Measurements from ENCODE around the gene RORC. TPM values are rescaled to one million over a fixed set of nuclear protein-coding genes. Genes with fewer than 3 reads are reported as not detected.

Gene RORC
- polyA plus RNA-seq, 1 donor (not counting 4 experiments of a cell fraction or from before 2014, with no cell fraction given) = 0.12 TPM

DNA sequence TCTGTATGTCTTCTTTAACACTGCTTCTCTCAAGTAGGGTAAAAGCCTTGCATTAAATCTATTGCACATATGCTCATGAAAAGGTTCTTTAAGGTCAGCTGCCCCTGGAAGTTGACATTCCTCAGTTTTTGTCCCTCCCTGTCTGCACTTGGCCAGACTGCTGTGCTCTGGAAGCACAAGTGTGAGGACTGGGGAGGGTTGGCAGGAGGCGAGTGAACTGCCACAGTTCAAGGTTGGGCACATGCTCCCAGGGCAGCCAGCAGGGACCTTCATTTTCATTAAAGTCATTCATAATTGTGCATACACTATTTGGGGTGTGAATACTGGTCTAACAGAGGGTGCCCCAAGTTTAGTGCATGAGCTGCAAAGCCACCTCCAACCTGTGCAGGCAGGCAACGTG lies 32.8 kb upstream of the RORC start:
- Histone ChIP-seq H3K27me3 (ENCODE audit: control insufficient read depth, extremely low read depth, insufficient read depth, low read length) (no peaks in the 10 kb centered on the region), H3K36me3 (ENCODE audit: control insufficient read depth in 2 of 2, extremely low read depth in 1 of 2, insufficient read depth in 2 of 2, low read length in 2 of 2) (no peaks in the 10 kb centered on the region), H3K4me3 (ENCODE audit: control insufficient read depth in 2 of 3, extremely low read depth in 1 of 3, insufficient read depth in 2 of 3, low read depth in 1 of 3, low read length in 3 of 3) (no peak overlapping the region), H3K9me3 (ENCODE audit: control insufficient read depth, low read depth, low read length) (no peaks in the 10 kb centered on the region), H3K4me1 (ENCODE audit: control insufficient read depth, extremely low read depth, insufficient read depth, low read length) (peaks cover 22% of the 10 kb centered on the region), H3K4me2 (ENCODE audit: control insufficient read depth, extremely low read depth, insufficient read depth, low read depth, low read length) (no peak overlapping the region), H3K9ac (ENCODE audit: control insufficient read depth, extremely low read depth, insufficient read depth, low read length) (no peak overlapping the region), H3K79me2 (ENCODE audit: control insufficient read depth, insufficient read depth, low read length) (no peaks in the 10 kb centered on the region), H3K9me1 (ENCODE audit: control insufficient read depth, extremely low read depth, insufficient read depth, low read length) (no peaks in the 10 kb centered on the region), H4K20me1 (ENCODE audit: control insufficient read depth, extremely low read depth, insufficient read depth, low read length) (no peaks in the 10 kb centered on the region), H2AFZ (ENCODE audit: control insufficient read depth, low read length) (no peak overlapping the region), H3K27ac (ENCODE audit: control insufficient read depth, insufficient read depth, low read length) (no peak overlapping the region)
- no peak for FAIRE-seq
- DNase-seq (ENCODE audit: low read depth, low spot score) = no peak
- TF ChIP-seq, protein P1, sequence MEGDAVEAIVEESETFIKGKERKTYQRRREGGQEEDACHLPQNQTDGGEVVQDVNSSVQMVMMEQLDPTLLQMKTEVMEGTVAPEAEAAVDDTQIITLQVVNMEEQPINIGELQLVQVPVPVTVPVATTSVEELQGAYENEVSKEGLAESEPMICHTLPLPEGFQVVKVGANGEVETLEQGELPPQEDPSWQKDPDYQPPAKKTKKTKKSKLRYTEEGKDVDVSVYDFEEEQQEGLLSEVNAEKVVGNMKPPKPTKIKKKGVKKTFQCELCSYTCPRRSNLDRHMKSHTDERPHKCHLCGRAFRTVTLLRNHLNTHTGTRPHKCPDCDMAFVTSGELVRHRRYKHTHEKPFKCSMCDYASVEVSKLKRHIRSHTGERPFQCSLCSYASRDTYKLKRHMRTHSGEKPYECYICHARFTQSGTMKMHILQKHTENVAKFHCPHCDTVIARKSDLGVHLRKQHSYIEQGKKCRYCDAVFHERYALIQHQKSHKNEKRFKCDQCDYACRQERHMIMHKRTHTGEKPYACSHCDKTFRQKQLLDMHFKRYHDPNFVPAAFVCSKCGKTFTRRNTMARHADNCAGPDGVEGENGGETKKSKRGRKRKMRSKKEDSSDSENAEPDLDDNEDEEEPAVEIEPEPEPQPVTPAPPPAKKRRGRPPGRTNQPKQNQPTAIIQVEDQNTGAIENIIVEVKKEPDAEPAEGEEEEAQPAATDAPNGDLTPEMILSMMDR (optimal IDR thresholded peaks at IDR 0.05 in 1 of 3, IDR thresholded peaks at IDR 0.05 in 1 of 3, conservative IDR thresholded peaks at IDR 0.05 in 1 of 3; ENCODE audit: extremely low read depth in 1 of 3, insufficient read depth in 2 of 3, low read length in 3 of 3) = no peak
- TF ChIP-seq EZH2 (IDR thresholded peaks at IDR 0.05; ENCODE audit: low read length) = no peak
- dilution Hi-C loops (cut with MboI; ENCODE audit: extremely low pct_ligation_motif_present, low sequenced_read_pairs) = no loop called here

DNA sequence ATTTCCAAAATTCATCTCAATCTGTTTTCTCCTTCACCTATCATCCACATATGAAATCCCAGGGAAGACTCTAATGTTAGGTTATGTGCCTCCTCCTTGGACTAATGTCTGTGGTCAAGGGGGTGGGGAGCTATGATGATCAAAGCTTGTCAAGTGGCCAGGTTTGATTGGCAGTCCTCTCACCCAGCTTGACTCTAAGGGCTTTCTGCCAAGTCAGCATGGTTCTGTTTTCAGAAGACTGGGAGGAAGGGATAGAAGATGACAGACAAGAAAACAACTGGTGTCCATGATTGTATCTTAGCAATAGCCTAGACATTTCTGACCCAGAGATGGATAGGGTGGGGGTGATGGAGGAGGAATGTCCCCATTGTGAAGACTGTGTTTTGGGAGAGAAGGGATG lies 31.0 kb upstream of the RORC start:
- H3K9me3 ChIP-seq (ENCODE audit: control insufficient read depth, low read depth, low read length) = no peaks in the 10 kb centered on the region
- no peak overlapping the region for H3K27ac ChIP-seq (ENCODE audit: control insufficient read depth, insufficient read depth, low read length)
- H3K9ac ChIP-seq (ENCODE audit: control insufficient read depth, extremely low read depth, insufficient read depth, low read length) = no peak overlapping the region
- H3K9me1 ChIP-seq (ENCODE audit: control insufficient read depth, extremely low read depth, insufficient read depth, low read length) = no peaks in the 10 kb centered on the region
- DNase-seq (ENCODE audit: low read depth, low spot score) = no peak
- no peak for FAIRE-seq
- H2AFZ ChIP-seq (ENCODE audit: control insufficient read depth, low read length) = no peak overlapping the region
- H4K20me1 ChIP-seq (ENCODE audit: control insufficient read depth, extremely low read depth, insufficient read depth, low read length) = no peaks in the 10 kb centered on the region
- TF ChIP-seq, protein P1 (optimal IDR thresholded peaks at IDR 0.05 in 1 of 3, IDR thresholded peaks at IDR 0.05 in 1 of 3, conservative IDR thresholded peaks at IDR 0.05 in 1 of 3; ENCODE audit: extremely low read depth in 1 of 3, insufficient read depth in 2 of 3, low read length in 3 of 3) = no peak
- no peak for TF ChIP-seq EZH2 (IDR thresholded peaks at IDR 0.05; ENCODE audit: low read length)
- no peak overlapping the region for H3K4me2 ChIP-seq (ENCODE audit: control insufficient read depth, extremely low read depth, insufficient read depth, low read depth, low read length)
- no peaks in the 10 kb centered on the region for H3K36me3 ChIP-seq (ENCODE audit: control insufficient read depth in 2 of 2, extremely low read depth in 1 of 2, insufficient read depth in 2 of 2, low read length in 2 of 2)
- dilution Hi-C loops (cut with MboI; ENCODE audit: extremely low pct_ligation_motif_present, low sequenced_read_pairs) = no loop called here
- H3K4me3 ChIP-seq (ENCODE audit: control insufficient read depth in 2 of 3, extremely low read depth in 1 of 3, insufficient read depth in 2 of 3, low read depth in 1 of 3, low read length in 3 of 3) = no peak overlapping the region
- H3K4me1 ChIP-seq (ENCODE audit: control insufficient read depth, extremely low read depth, insufficient read depth, low read length) = peaks cover 34% of the 10 kb centered on the region
- H3K27me3 ChIP-seq (ENCODE audit: control insufficient read depth, extremely low read depth, insufficient read depth, low read length) = no peaks in the 10 kb centered on the region
- no peaks in the 10 kb centered on the region for H3K79me2 ChIP-seq (ENCODE audit: control insufficient read depth, insufficient read depth, low read length)

Measured in keratinocyte (primary cell).